Heart left ventricle (tissue), 16 donors: ENCODE measurements around the gene MYO15A. TPM values are rescaled to one million over a fixed set of nuclear protein-coding genes. Genes with fewer than 3 reads are reported as not detected.

ENCODE experiments used
- ATAC-seq, 4 donors: fragments of 200-7000 bp; cut with Tn5 transposase; one replicate each; pipeline ENCODE4 v1.9.1; 2020 to 2022; ENCODE audit warnings: moderate library complexity in 4 of 4, mild to moderate bottlenecking in 3 of 4, moderate number of reproducible peaks in 1 of 4
- DNase-seq, 5 donors: peaks; one replicate each; pipeline ENCODE4 v3.0.0-alpha.2; 2020
- H3K27ac ChIP-seq, 12 donors: fragments of 200-600 bp; sonication (generic) in 4 of 12; one replicate each; pipeline versions ENCODE4 v1.5.0 to v1.8.0; 2016 to 2022; ENCODE audit warnings: mild to moderate bottlenecking in 2 of 12
- H3K27me3 ChIP-seq, 9 donors: fragments of 200-600 bp; sonication (generic) in 2 of 9; one replicate each; pipeline versions ENCODE4 v1.5.1 to v1.8.0; 2016 to 2022; ENCODE audit warnings: mild to moderate bottlenecking in 3 of 9
- H3K36me3 ChIP-seq, 9 donors: fragments of 200-600 bp; sonication (generic) in 2 of 9; one replicate each; pipeline versions ENCODE4 v1.5.0 to v1.8.0; 2018 to 2022; ENCODE audit warnings: mild to moderate bottlenecking in 2 of 9
- H3K4me1 ChIP-seq, 12 donors: fragments of 200-600 bp; sonication (generic) in 4 of 12; one replicate each; pipeline versions ENCODE4 v1.5.0 to v1.8.0; 2016 to 2022; ENCODE audit warnings: mild to moderate bottlenecking in 3 of 12
- H3K4me3 ChIP-seq, 12 donors: fragments of 200-600 bp; sonication (generic) in 4 of 12; one replicate each; pipeline versions ENCODE4 v1.5.0 to v1.8.0; 2017 to 2022; ENCODE audit warnings: mild to moderate bottlenecking in 9 of 12, moderate library complexity in 4 of 12
- H3K9me3 ChIP-seq, 12 donors: fragments of 200-600 bp; sonication (generic) in 4 of 12; one replicate each; pipeline versions ENCODE4 v1.5.0 to v1.8.0; 2016 to 2022; ENCODE audit warnings: mild to moderate bottlenecking in 1 of 12
- POLR2A ChIP-seq, 2 donors: fragments of 450-650 bp; IDR thresholded peaks; one replicate each; pipeline ENCODE4 v1.6.1; 2017; ENCODE audit warnings: antibody characterized with exemption in 2 of 2, mild to moderate bottlenecking in 2 of 2, moderate library complexity in 2 of 2
- WGBS, 4 donors: extraction: QIAGEN DNeasy Blood & Tissue Kit in 2 of 4; methylation state at CpG; one replicate each; pipeline versions ENCODE4 v1.1.5 to v1.1.7; 2013 to 2018; 5-methylcytosine and 5-hydroxymethylcytosine counted together
- intact Hi-C, 10 donors: fragments of 100-400 bp; cut with DNase I; formaldehyde crosslinking; loops; one replicate each; pipeline versions ENCODE4 v1.11.1 to v1.14.2; 2022
- polyA plus RNA-seq, 2 donors: library from polyadenylated mRNA; stranded (reverse); fragments of 200-250 nt; gene quantifications; one replicate each; pipeline ENCODE4 v1.2.3, GENCODE V29; 2013
- total RNA-seq, 9 donors: library from RNA; depleted of rRNA in 2 of 9; stranded (reverse); fragments of >200 nt in 2 of 9; fragmentation: NEBNext Ultra II Directional in 3 of 9; extraction: Animal tissue kit (Norgen Biotek cat#: 25700) in 3 of 9; gene quantifications; one replicate each; pipeline versions ENCODE4 v1.1.0 to v1.2.4, GENCODE V29; 2016 to 2023
- TF ChIP-seq, protein P1 (sequence below), 12 donors: fragments of 200-600 bp; sonication (generic) in 4 of 12; IDR thresholded peaks; one replicate each; pipeline versions ENCODE4 v1.5.0 to v1.8.0; 2018 to 2022; ENCODE audit warnings: antibody characterized with exemption in 12 of 12, mild to moderate bottlenecking in 5 of 12
- donor health status: ischemic (EF 13 %, LVEDD 7.1; RV severe dilation, severe dysfunction).
- donor health status: healthy with polysubstance abuse.
- donor health status: DM: no; HTN: yes; CAD: no.
- donor health status: DM: no; HTN: no; CAD: no.
- donor health status: ischemic (EF 25% LVEDD 6.9; RV normal size, moderate dysfunction).
- donor health status: ischemic (EF 25% LVEDD 5.7; RV mildly dilated, moderate dysfunction).
- donor health status: healthy.
- donor health status: DM: yes; HTN: yes; CAD: no.
- donor health status: ischemic (EF 35%, LVEDD 5.7; RV mildly dilated, moderate dysfunction).
- donor health status: nonischemic (EF 11% LVEDD 7.7; RV severe dilation, severe dysfunction).
- donor health status: DM: yes; HTN: yes; CAD: no.
- donor health status: PGD.
- donor health status: ischemic (EF 29% LVEDD 5.4; RV normal size, mild dysfunction).
- donor health status: nonischemic (EF 23%, LVEDD 6.1; RV moderate dilation, normal function).

Gene MYO15A
- total and polyA plus RNA-seq, 11 donors: 0.12 to 0.53 (median 0.35) TPM; not detected in 2

DNA sequence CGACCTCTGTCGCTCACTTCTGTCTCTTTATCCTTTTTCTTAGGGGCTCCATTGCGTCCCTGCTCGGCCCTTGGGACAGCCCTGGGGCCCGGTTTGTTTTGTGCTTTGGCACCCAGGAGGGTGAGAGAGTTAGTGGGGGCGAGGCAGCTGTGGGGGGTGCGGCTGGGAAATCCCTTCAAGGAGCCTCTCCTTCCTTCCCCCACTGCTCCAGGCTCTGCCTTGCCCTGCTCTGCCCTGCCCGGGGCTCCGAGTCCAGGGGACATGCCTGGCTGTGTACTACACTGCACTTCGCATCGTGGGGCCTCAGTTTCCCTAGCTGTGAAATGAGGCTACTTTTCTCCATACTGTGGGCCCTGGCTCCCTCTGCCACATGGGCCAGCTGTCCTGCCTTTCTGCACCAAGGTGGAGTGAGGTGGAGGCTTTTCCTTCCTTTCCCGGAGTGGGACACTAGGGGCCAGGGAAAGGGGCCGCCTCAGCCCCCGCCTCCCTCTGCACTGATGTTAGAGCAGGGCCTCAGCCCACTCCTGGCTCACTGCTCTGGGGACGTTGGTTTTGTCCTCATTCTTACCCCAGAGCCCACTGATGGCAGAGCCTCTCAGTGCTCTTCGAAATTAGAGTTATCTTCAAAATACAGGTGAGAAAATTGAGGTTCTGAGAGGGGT, 117.9 kb downstream of the MYO15A start:
- peak overlapping the region in 7 of 12 donors; percentile 15 to 65 (median 52) for H3K27ac ChIP-seq
- no peaks in the 10 kb centered on the region for H3K27me3 ChIP-seq

GRCh38 chr17:18227635-18228034, 119.1 kb downstream of the MYO15A start:
- intact Hi-C loops: loop anchor here in 2 of 10 donors (10.0 kb wide), 1 partner anchor 87 kb away; the partner anchor contains the start of genes SMCR8 (in 2 of the 2) and TOP3A (in 2 of the 2)
- Histone ChIP-seq H3K4me3 (no peak overlapping the region), H3K9me3 (no peaks in the 10 kb centered on the region), H3K27me3 (no peaks in the 10 kb centered on the region), H3K27ac (no peak overlapping the region), H3K4me1 (peaks cover 0 to 25% (median 15%) of the 10 kb centered on the region in 12 donors), H3K36me3 (peaks cover 0 to 9% (median 0%) of the 10 kb centered on the region in 9 donors)
- TF ChIP-seq POLR2A (IDR thresholded peaks at IDR 0.05): no peak
- TF ChIP-seq, protein P1, sequence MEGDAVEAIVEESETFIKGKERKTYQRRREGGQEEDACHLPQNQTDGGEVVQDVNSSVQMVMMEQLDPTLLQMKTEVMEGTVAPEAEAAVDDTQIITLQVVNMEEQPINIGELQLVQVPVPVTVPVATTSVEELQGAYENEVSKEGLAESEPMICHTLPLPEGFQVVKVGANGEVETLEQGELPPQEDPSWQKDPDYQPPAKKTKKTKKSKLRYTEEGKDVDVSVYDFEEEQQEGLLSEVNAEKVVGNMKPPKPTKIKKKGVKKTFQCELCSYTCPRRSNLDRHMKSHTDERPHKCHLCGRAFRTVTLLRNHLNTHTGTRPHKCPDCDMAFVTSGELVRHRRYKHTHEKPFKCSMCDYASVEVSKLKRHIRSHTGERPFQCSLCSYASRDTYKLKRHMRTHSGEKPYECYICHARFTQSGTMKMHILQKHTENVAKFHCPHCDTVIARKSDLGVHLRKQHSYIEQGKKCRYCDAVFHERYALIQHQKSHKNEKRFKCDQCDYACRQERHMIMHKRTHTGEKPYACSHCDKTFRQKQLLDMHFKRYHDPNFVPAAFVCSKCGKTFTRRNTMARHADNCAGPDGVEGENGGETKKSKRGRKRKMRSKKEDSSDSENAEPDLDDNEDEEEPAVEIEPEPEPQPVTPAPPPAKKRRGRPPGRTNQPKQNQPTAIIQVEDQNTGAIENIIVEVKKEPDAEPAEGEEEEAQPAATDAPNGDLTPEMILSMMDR (IDR thresholded peaks at IDR 0.05): no peak
- ATAC-seq (no peak), DNase-seq (no peak)
- 95 to 98% (median 97%) methylated on average over 5 of the region's 5 CpGs for WGBS, 4 donors

More for the DNA sequence above, 117.9 kb downstream of the MYO15A start:
- no peak for ATAC-seq
- intact Hi-C loops: loop anchor here in 2 of 10 donors (10.0 kb wide), 1 partner anchor 88 kb away; the partner anchor contains the start of genes SMCR8 (in 2 of the 2) and TOP3A (in 2 of the 2)
- TF ChIP-seq, protein P1 (IDR thresholded peaks at IDR 0.05): no peak
- no peak for TF ChIP-seq POLR2A (IDR thresholded peaks at IDR 0.05)
- WGBS, 4 donors: 13 to 30% (median 27%) methylated on average over 11 to 16 of the region's 16 CpGs
- no peaks in the 10 kb centered on the region for H3K9me3 ChIP-seq
- H3K4me1 ChIP-seq: peaks cover 0 to 25% (median 15%) of the 10 kb centered on the region in 12 donors
- H3K36me3 ChIP-seq: no peaks in the 10 kb centered on the region
- no peak for DNase-seq
- peak overlapping the region; percentile 33 to 91 (median 66) for H3K4me3 ChIP-seq

DNA sequence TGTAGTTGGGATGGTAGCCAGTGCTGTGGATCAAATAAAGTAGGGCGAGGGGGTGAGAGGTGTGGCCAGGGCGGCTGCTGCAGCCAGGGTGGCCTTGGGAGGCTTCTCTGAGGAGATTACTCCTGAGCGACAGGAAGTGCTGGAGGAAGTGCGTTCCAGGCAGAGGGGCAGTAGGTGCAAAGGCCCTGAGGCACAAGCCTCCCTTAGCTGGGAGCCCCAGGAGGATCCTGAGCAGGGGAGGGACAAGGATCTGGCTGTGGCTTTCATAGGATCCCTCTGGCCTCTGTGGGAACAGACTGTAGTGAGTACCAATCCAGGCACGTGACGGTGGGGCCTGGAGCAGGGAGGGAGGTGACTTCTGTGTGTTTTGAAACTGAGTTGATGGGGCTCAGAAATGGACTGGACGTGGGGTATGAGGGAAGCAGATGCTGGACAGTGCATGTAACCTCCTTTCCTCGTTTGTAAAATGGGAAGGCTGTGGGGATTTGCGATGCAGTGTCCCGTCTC, 119.7 kb downstream of the MYO15A start:
- WGBS, 4 donors: 87 to 91% (median 90%) methylated on average over 10 of the region's 10 CpGs
- peaks cover 0 to 25% (median 15%) of the 10 kb centered on the region in 12 donors for H3K4me1 ChIP-seq
- H3K4me3 ChIP-seq: no peak overlapping the region
- peaks cover 0 to 13% (median 0%) of the 10 kb centered on the region in 9 donors for H3K36me3 ChIP-seq
- H3K9me3 ChIP-seq: no peaks in the 10 kb centered on the region
- no peaks in the 10 kb centered on the region for H3K27me3 ChIP-seq
- ATAC-seq: no peak
- H3K27ac ChIP-seq: no peak overlapping the region
- TF ChIP-seq, protein P1 (IDR thresholded peaks at IDR 0.05): no peak
- no peak for TF ChIP-seq POLR2A (IDR thresholded peaks at IDR 0.05)
- intact Hi-C loops: loop anchor here in 2 of 10 donors (10.0 kb wide), 1 partner anchor 87 kb away; the partner anchor contains the start of genes SMCR8 (in 2 of the 2) and TOP3A (in 2 of the 2)
- no peak for DNase-seq

DNA sequence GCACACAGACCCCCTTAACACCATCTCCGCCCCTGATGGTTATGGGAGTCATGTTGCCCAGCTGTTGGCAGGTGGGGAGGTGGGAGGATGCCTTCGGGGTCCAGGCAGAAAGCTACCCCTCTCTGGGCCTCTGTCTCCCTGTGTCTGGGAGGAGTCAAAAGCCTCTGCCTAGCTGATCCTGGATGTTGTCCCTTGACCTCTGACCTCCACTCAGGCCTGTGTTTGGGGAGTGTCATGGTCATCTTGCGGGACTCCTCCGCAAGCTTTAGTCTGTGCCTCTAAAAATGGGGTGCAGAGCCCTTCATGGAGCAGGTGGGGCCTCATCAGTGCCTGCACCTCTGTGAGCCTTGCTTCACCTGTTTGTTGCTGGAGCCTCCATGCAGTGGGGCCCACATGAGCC, 120.7 kb downstream of the MYO15A start:
- DNase-seq (no peak), ATAC-seq (no peak)
- 78 to 89% (median 86%) methylated on average over 3 to 4 of the region's 4 CpGs for WGBS, 4 donors
- H3K27me3 ChIP-seq: no peaks in the 10 kb centered on the region
- intact Hi-C loops: loop anchor here in 2 of 10 donors (10.0 kb wide), 1 partner anchor 86 kb away; the partner anchor contains the start of genes SMCR8 (in 2 of the 2) and TOP3A (in 2 of the 2)
- H3K4me3 ChIP-seq: no peak overlapping the region
- peaks cover 0 to 23% (median 6%) of the 10 kb centered on the region in 9 donors for H3K36me3 ChIP-seq
- H3K27ac ChIP-seq: no peak overlapping the region
- TF ChIP-seq, protein P1 (IDR thresholded peaks at IDR 0.05): no peak
- TF ChIP-seq POLR2A (IDR thresholded peaks at IDR 0.05): no peak
- H3K4me1 ChIP-seq: peaks cover 0 to 23% (median 15%) of the 10 kb centered on the region in 12 donors
- no peaks in the 10 kb centered on the region for H3K9me3 ChIP-seq
